GM12872 (cell line): ENCODE data around the gene GTF3C5.

Source experiments
- CTCF ChIP-seq: IDR thresholded peaks from 3 replicates; pipeline ENCODE4 v1.5.1; 2011; ENCODE audit warnings: low read depth, mild to moderate bottlenecking, low read length, moderate library complexity; ENCODE audit not compliant: insufficient read depth

The GTF3C5 gene

GRCh38 chr9:133086894-133087293 lies 56.1 kb downstream of the GTF3C5 start:
- TF ChIP-seq CTCF = no peak

DNA sequence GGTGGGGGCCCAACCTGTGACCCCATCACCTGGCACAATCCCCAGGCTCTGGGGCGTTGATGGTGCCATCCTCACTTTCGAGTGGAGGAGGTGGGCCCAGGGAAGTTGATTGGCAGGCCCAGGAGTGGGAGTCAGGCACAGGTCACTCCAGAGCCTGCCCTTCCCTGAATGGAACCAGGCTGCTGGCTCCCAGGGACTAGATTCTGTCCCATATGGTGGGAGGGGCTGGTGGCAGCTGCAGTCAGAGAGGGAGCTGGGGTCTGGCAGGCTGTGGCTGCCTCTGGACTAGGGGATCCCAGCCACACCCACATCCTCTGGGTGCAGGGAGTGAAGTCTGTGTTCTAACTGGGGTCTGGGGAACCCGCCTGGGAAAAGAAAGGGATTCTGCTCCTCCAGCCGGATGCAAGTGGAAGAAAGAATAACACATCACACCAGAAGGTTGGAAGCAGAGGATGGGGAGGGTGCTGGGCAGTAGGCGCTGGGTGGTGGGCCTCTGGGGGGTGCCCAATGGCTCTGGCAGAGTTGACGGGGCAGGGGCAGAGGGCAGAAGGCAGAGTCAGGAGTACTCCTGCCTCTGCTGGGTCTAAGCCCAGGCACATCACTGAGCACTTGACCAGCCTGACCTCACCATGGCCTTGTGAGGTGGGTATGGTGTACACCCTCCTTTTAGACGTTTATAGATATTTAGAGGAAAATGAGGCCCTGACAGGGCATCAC lies 56.8 kb downstream of the GTF3C5 start:
- TF ChIP-seq CTCF = no peak

DNA sequence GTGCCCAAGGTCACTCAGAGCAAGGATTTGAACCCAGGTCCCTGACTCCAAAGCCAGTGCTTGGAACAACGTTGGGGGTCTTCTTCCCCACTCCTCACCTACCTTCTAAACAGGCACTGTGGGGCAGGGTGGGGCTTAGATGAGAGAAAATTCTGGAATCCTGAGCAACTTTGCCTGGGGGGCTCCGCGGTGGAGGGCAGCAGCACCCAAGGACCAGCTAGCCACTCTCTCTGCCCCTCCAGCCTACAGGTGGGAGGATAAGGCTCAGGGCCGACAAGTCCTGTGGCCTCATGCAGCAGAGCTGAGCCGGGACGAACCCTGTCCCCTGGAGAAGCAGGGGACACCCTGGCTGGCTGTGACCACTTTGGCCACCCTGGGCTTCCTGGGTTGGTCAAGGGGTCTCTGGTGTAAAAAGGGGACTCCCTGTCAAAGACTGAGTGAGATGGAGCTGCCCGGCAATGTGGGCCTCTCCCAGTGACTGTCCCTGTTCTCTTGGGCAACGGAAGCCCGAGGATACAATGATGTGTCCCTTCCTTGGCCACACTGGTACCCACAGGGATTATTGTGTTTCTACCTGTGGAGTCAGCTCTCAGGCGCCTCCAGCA lies 57.5 kb downstream of the GTF3C5 start:
- no peak for TF ChIP-seq CTCF

GRCh38 chr9:133088756-133089155 lies 58.0 kb downstream of the GTF3C5 start:
- TF ChIP-seq CTCF = no peak

DNA sequence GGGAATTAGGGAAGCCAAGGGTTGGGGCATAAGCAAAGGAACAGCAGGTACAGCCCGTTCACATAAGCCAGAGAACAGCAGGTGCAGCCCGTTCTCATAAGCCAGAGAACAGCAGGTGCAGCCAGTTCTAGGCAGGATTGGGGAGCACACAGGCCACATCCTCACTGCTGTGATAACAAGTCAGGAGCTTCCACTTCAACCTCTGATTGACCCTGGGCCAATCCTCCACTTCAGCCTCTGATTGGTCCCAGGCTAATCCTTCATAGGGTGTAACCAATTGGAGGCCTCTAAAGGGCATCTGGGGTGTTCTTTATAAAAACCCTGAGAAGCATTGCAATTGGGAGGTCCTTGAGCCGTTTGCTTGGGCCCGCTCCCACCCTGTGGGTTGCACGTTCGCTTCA lies 58.5 kb downstream of the GTF3C5 start:
- TF ChIP-seq CTCF = no peak

GRCh38 chr9:133090187-133090586 lies 59.4 kb downstream of the GTF3C5 start:
- TF ChIP-seq CTCF = no peak

DNA sequence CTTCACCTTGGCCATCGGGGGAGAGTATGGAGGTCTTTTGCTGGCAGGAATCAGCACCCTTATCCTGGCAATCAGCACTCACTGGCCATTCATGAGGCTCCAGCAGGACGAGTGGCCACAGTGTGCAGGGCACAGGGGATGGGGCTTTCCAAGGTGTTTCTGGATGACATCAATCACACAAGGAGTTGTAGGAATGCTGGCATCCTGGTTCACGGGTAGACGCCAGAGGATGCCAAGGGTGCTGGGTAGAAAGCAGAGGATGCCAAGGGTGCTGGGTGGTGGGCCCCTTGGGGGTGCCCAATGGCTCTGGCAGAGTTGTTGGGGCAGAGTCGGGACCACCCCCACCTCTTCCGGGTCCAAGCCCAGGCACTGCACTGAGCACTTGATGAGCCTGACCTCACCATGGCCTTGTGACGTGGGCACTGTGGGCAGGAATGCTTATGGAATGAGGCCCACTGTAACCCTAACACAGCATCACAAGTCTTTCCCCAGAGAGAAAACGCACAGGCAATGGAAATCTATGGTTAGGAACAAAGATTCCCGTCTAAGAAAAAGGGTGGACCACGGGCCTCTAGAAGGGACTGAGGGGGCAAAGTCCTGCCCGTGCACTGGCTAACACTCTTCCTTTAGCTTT lies 60.1 kb downstream of the GTF3C5 start:
- no peak for TF ChIP-seq CTCF
